Measurements from ENCODE around the gene NLRP5.
"Not testable (repeated sequence)": the region's sequence is repeated elsewhere in the genome, so short reads cannot be mapped to it uniquely, and the experiment has no call there.

Gene NLRP5

DNA sequence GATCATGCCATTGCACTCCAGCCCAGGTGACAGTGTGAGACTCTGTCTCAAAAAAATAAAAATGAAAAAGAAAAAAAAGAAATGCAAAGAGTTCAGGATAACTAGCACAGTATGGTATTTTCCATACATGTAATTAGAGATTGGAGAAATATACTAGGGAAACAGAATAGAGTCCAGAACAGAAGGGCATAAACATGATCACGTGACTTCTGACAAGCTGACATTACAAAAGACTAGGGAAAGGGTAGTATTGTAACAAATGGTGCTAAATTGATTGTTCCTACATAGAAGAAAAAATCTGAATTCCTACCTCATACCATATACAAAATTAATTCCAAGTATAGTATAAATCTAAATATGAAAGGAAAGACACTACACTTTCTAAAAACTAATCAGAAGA is 1.3 kb upstream of the NLRP5 start:
- H3K27me3 ChIP-seq, result no peaks in the 10 kb centered on the region
- H3K4me1 ChIP-seq (ENCODE audit: control insufficient read depth in 1 of 2, insufficient read depth in 1 of 2, low read depth in 1 of 2, low read length in 1 of 2), result no peaks in the 10 kb centered on the region
- H3K9me3 ChIP-seq, result no peaks in the 10 kb centered on the region
- no peak overlapping the region for H3K27ac ChIP-seq
- no peak overlapping the region for H3K4me3 ChIP-seq (ENCODE audit: low read depth in 1 of 2, low read length in 1 of 2)
- no peaks in the 10 kb centered on the region for H3K36me3 ChIP-seq
- no peak for TF ChIP-seq CTCF (IDR thresholded peaks at IDR 0.05)

DNA sequence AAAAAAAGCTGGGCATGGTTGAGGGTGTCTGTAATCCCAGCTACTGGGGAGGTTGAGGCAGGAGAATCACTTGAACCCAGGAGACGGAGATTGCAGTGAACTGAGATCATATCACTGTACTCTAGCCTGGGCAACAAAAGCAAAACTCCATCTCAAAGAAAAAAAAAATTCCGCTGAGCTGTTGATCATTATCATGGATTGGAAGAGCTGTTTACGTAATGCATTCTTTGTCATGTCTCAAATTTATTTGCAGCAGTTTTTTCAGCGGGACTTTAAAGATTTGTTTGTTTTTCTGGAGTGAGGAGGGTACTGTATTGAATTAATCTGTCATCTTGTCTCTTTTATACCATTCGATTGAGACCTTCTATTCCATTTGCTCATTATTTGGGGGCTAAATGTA is 4.3 kb downstream of the NLRP5 start:
- Histone ChIP-seq H3K4me3 (ENCODE audit: low read depth in 1 of 2, low read length in 1 of 2) (no peak overlapping the region), H3K27ac (no peak overlapping the region), H3K9me3 (no peaks in the 10 kb centered on the region), H3K36me3 (no peaks in the 10 kb centered on the region), H3K27me3 (no peaks in the 10 kb centered on the region), H3K4me1 (ENCODE audit: control insufficient read depth in 1 of 2, insufficient read depth in 1 of 2, low read depth in 1 of 2, low read length in 1 of 2) (no peaks in the 10 kb centered on the region)
- TF ChIP-seq CTCF (IDR thresholded peaks at IDR 0.05), result no peak

GRCh38 chr19:55993492-55993891 is 6.9 kb downstream of the NLRP5 start:
- no peaks in the 10 kb centered on the region for H3K4me1 ChIP-seq (ENCODE audit: control insufficient read depth in 1 of 2, insufficient read depth in 1 of 2, low read depth in 1 of 2, low read length in 1 of 2)
- TF ChIP-seq CTCF (IDR thresholded peaks at IDR 0.05), result no peak
- no peaks in the 10 kb centered on the region for H3K9me3 ChIP-seq
- no peaks in the 10 kb centered on the region for H3K27me3 ChIP-seq
- H3K27ac ChIP-seq, result no peak overlapping the region
- no peaks in the 10 kb centered on the region for H3K36me3 ChIP-seq
- H3K4me3 ChIP-seq (ENCODE audit: low read depth in 1 of 2, low read length in 1 of 2), result no peak overlapping the region

- Histone ChIP-seq H3K36me3 (no peaks in the 10 kb centered on the region), H3K9me3 (no peaks in the 10 kb centered on the region), H3K4me3 (ENCODE audit: low read depth in 1 of 2, low read length in 1 of 2) (no peak overlapping the region), H3K27ac (no peak overlapping the region), H3K27me3 (no peaks in the 10 kb centered on the region), H3K4me1 (ENCODE audit: control insufficient read depth in 1 of 2, insufficient read depth in 1 of 2, low read depth in 1 of 2, low read length in 1 of 2) (no peaks in the 10 kb centered on the region)
- TF ChIP-seq CTCF (IDR thresholded peaks at IDR 0.05), result no peak
Measured at GRCh38 chr19:56014765-56015164, 28.2 kb downstream of the NLRP5 start.

DNA sequence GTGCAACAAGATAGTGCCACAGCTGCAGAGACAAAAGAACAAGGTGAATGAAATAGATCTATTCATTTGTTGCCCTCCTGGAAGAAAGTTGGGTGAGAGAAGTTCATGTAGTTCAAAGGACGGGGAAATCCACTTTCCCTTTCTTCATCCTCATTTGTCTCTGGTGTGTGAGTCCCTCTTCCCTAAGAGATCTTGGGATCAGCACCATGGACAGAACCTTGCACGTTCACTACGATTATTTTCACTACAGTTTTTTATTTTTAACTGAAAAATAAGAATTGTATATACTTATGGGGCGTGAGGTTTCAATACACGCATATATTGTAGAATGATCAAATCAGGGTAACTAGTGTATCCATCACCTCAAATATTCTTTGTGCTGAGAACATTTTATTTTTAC is 29.2 kb downstream of the NLRP5 start:
- no peaks in the 10 kb centered on the region for H3K36me3 ChIP-seq
- TF ChIP-seq CTCF (IDR thresholded peaks at IDR 0.05), result no peak
- H3K9me3 ChIP-seq, result no peaks in the 10 kb centered on the region
- H3K4me1 ChIP-seq (ENCODE audit: control insufficient read depth in 1 of 2, insufficient read depth in 1 of 2, low read depth in 1 of 2, low read length in 1 of 2), result no peaks in the 10 kb centered on the region
- no peak overlapping the region for H3K4me3 ChIP-seq (ENCODE audit: low read depth in 1 of 2, low read length in 1 of 2)
- H3K27me3 ChIP-seq, result no peaks in the 10 kb centered on the region
- H3K27ac ChIP-seq, result no peak overlapping the region

DNA sequence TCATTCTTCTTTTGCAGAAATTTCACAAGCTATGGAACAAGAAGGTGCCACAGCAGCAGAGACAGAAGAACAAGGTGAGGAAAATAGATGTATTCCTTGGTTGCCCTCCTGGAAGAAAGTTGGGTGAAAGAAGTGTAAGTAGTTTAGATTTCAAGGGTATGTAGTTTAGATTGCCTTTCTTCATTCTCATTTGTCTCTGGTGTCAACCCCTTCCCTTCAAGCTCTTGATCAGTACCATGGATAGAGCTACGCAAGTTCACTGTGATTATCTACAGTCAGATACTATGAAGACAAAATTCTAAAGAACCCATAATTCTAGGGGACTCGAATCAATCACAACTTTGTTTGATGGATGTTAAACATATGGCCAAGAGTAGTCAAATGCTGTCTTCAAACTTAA is 32.8 kb downstream of the NLRP5 start:
- H3K27ac ChIP-seq; H3K4me1 ChIP-seq (ENCODE audit: control insufficient read depth in 1 of 2, insufficient read depth in 1 of 2, low read depth in 1 of 2, low read length in 1 of 2); H3K4me3 ChIP-seq (ENCODE audit: low read depth in 1 of 2, low read length in 1 of 2); H3K27me3 ChIP-seq; H3K36me3 ChIP-seq; H3K9me3 ChIP-seq: not testable (repeated sequence)

DNA sequence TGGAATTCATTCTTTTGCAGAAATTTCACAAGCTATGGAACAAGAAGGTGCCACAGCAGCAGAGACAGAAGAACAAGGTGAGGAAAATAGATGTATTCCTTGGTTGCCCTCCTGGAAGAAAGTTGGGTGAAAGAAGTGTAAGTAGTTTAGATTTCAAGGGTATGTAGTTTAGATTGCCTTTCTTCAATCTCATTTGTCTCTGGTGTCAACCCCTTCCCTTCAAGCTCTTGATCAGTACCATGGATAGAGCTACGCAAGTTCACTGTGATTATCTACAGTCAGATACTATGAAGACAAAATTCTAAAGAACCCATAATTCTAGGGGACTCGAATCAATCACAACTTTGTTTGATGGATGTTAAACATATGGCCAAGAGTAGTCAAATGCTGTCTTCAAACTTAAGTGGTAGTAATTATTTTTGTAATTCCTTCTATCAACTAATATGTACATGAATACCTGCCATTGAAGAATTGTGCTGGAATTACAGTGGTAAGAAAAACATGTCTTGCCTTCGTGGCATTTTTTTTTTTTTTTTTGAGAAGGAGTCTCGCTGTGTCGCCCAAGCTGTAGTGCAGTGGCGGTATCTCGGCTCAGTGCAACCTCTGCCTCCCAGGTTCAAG is 33.9 kb downstream of the NLRP5 start:
- not testable (repeated sequence) for H3K9me3 ChIP-seq; H3K4me1 ChIP-seq (ENCODE audit: control insufficient read depth in 1 of 2, insufficient read depth in 1 of 2, low read depth in 1 of 2, low read length in 1 of 2); H3K4me3 ChIP-seq (ENCODE audit: low read depth in 1 of 2, low read length in 1 of 2); H3K27me3 ChIP-seq; H3K36me3 ChIP-seq; H3K27ac ChIP-seq
